Fibroblast of lung (primary cell): Measurements from ENCODE around the gene DIS3L2.

Source experiments
- CTCF ChIP-seq, 2 donors: IDR thresholded peaks in 1 of 2; conservative IDR thresholded peaks in 1 of 2; 1 replicate in 1 of 2; 2 replicates in 1 of 2; pipeline ENCODE4 v1.5.1; 2011 to 2012; ENCODE audit warnings: low read length in 2 of 2, control low read depth in 1 of 2, inconsistent platforms in 1 of 2, low read depth in 1 of 2, mild to moderate bottlenecking in 1 of 2
- EZH2 ChIP-seq: IDR thresholded peaks from 2 replicates; pipeline ENCODE4 v1.5.1; 2012; ENCODE audit warnings: low read length, control low read depth, mild to moderate bottlenecking; ENCODE audit errors: missing control alignments

- TF ChIP-seq CTCF (conservative IDR thresholded peaks at IDR 0.05 in 1 of 2, IDR thresholded peaks at IDR 0.05 in 1 of 2; ENCODE audit: low read depth in 1 of 2, low read length in 2 of 2), result no peak
- TF ChIP-seq EZH2, result no peak
Measured at GRCh38 chr2:232310121-232310520, 348.6 kb downstream of the DIS3L2 start.
